ENCODE measurements around the gene RNF207. TPM values are rescaled to one million over a fixed set of nuclear protein-coding genes. Genes with fewer than 3 reads are reported as not detected.

RNF207 gene
- total and polyA plus RNA-seq, 2 of the 4 experiments (the other 2 are of a cell fraction) = 2.7 to 17.2 TPM

DNA sequence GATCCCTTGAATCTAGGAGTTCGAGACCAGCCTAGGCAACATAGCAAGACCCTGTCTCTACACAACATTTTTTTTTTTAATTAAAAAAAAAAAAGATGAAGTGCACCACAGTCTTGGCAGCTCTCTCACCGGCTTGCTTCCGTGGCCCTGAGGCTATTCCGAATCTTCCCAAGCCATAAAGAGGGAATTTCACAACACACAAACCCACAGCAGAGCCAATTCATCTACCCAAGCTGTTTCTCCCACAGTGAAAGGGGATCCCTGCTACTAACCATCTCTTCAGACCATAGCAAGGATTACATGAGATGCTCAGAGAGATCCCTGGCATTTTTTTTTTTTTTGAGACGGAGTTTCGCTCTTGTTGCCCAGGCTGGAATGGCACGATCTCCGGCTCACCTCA, 17.5 kb upstream of the RNF207 start:
- Histone ChIP-seq H3K36me3 (ENCODE audit: control insufficient read depth, insufficient read depth, low read length) (peaks cover 55% of the 10 kb centered on the region), H3K27ac (ENCODE audit: insufficient read depth, low read length) (no peak overlapping the region), H3K4me2 (ENCODE audit: low read depth, low read length) (no peak overlapping the region), H2AK9ac (replicated peaks; ENCODE audit: low read depth, low read length, poor library complexity) (no peak overlapping the region), H2BK5ac (ENCODE audit: low read depth, low read length, poor library complexity, severe bottlenecking) (no peak overlapping the region), H3K9me3 (ENCODE audit: control insufficient read depth, insufficient read depth, low read length) (no peaks in the 10 kb centered on the region), H4K20me1 (ENCODE audit: insufficient read depth, low read length) (peaks cover 50% of the 10 kb centered on the region), H2BK20ac (ENCODE audit: low read depth, low read length) (no peak overlapping the region), H3K4me3 (ENCODE audit: insufficient read depth, low read depth, low read length) (no peak overlapping the region), H2AFZ (replicated peaks; ENCODE audit: low read length, poor library complexity) (no peak overlapping the region), H3K79me1 (ENCODE audit: low read depth in 1 of 2, low read length in 2 of 2) (peaks cover 24 to 46% of the 10 kb centered on the region in 2 experiments), H4K91ac (ENCODE audit: insufficient read depth, low read depth, low read length) (no peak overlapping the region), H2AK5ac (ENCODE audit: low read depth, low read length) (no peak overlapping the region), H3K27me3 (ENCODE audit: control insufficient read depth, insufficient read depth, low read length) (no peaks in the 10 kb centered on the region), H2BK15ac (ENCODE audit: low read depth, low read length) (no peak overlapping the region), H3K18ac (ENCODE audit: low read depth, low read length) (no peak overlapping the region), H4K8ac (ENCODE audit: low read depth in 2 of 2, low read length in 2 of 2) (no peak overlapping the region), H2BK120ac (ENCODE audit: low read depth, low read length) (no peak overlapping the region), H3K9me1 (ENCODE audit: insufficient read depth, low read length) (peaks cover 12% of the 10 kb centered on the region), H3K4me1 (ENCODE audit: control insufficient read depth, insufficient read depth, low read length) (peaks cover 11% of the 10 kb centered on the region), H3K14ac (replicated peaks; ENCODE audit: low read depth, low read length) (no peak overlapping the region), H3K56ac (ENCODE audit: extremely low read depth, insufficient read depth, low read length) (no peak overlapping the region), H4K5ac (ENCODE audit: low read depth, low read length) (no peak overlapping the region), H3K9ac (ENCODE audit: low read depth, low read length) (no peak overlapping the region), H3K23ac (ENCODE audit: low read depth, low read length) (no peak overlapping the region), H3K4ac (ENCODE audit: low read depth, low read length) (no peak overlapping the region)
- 100% methylated on average over 1 of the region's 8 CpGs; no CpG with 5 or more reads in 1 of the 2 experiments for WGBS, 2 experiments (ENCODE audit: extremely low coverage in 2 of 2, insufficient read length in 1 of 2)
- ATAC-seq (ENCODE audit: low read depth) = no peak
- intact Hi-C loops (cut with micrococcal nuclease) = no loop called here
- no peak for DNase-seq
- dilution Hi-C loops (cut with HindIII; ENCODE audit: low sequenced_read_pairs, unreplicated experiment) = no loop called here
- no TSS peak for BruUV-seq (replicated peaks)
- POLR2A ChIA-PET (ENCODE audit: unreplicated experiment) = no interaction called here
- in situ Hi-C loops (cut with MboI; ENCODE audit: low sequenced_read_pairs) = no loop called here
- TF ChIP-seq SMC3 (IDR thresholded peaks at IDR 0.05; ENCODE audit: low read depth, low read length) (no peak), POLR2A (IDR thresholded peaks at IDR 0.05; ENCODE audit: low read depth, low read length) (no peak), FOS (IDR thresholded peaks at IDR 0.05; ENCODE audit: low read depth, low read length) (no peak), USF2 (IDR thresholded peaks at IDR 0.05; ENCODE audit: low read depth, low read length) (no peak), RAD21 (IDR thresholded peaks at IDR 0.05; ENCODE audit: low read length) (no peak)
- TF ChIP-seq, protein P1, sequence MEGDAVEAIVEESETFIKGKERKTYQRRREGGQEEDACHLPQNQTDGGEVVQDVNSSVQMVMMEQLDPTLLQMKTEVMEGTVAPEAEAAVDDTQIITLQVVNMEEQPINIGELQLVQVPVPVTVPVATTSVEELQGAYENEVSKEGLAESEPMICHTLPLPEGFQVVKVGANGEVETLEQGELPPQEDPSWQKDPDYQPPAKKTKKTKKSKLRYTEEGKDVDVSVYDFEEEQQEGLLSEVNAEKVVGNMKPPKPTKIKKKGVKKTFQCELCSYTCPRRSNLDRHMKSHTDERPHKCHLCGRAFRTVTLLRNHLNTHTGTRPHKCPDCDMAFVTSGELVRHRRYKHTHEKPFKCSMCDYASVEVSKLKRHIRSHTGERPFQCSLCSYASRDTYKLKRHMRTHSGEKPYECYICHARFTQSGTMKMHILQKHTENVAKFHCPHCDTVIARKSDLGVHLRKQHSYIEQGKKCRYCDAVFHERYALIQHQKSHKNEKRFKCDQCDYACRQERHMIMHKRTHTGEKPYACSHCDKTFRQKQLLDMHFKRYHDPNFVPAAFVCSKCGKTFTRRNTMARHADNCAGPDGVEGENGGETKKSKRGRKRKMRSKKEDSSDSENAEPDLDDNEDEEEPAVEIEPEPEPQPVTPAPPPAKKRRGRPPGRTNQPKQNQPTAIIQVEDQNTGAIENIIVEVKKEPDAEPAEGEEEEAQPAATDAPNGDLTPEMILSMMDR (conservative IDR thresholded peaks at IDR 0.05; ENCODE audit: low read depth, low read length) = no peak
- CTCF ChIA-PET = no interaction called here
